HG03097 (cell line): ENCODE results near the gene FOXP3.

ENCODE experiments used
- ATAC-seq: cut with Tn5 transposase; IDR thresholded peaks from one replicate; pipeline ENCODE4 v1.9.1; 2021; ENCODE audit not compliant: unreplicated experiment, low FRiP score

FOXP3 gene

GRCh38 chrX:49276671-49277534, 12.4 kb upstream of the FOXP3 start:
- no peak for ATAC-seq

DNA sequence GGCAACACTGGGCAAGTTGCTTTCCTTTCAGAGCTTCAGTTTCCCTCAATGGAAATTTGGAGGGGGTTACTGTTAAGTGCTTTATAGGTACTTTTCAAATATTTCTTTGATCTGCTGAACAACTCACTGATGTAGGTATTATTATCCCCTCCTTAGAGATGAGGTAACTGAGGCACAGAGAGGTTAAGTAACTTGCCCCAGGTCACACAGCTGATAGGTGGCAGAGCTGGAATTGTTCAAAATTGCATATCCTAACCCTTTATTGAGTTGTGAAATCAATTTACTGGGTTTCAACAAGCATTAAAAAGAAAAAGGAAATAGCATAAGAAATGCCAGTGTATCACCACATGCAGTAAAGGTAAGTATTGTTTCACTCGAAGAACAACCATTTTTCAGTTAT, 11.7 kb upstream of the FOXP3 start:
- ATAC-seq = no peak

DNA sequence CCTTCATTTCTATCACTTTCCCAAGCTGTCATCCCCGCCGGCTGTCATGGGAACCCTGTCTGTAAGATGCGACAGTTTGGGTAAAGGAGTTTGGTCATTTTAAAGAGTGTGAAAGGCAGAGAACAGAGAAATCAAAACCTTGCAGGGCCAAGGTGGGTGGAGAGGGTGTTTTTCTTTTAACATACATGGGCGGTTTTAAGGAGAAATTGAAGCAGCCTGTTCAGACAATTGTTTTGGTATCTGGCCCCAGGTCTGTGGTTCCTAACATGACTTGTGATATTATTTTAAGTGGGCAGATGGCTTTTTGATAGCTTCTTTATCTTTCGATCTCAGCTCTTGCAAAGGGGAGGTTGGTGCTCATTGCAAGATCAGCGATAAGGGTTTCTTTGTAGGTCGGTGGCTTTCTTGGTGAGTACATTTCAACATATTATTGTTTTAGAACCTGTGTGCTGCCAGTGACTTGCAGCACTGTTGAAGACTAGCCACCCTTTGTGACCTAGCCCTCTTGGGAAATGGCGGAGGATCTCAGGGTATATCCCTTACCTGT, 8.7 kb upstream of the FOXP3 start:
- ATAC-seq = no peak

GRCh38 chrX:49272421-49272820, 7.9 kb upstream of the FOXP3 start:
- ATAC-seq = no peak

DNA sequence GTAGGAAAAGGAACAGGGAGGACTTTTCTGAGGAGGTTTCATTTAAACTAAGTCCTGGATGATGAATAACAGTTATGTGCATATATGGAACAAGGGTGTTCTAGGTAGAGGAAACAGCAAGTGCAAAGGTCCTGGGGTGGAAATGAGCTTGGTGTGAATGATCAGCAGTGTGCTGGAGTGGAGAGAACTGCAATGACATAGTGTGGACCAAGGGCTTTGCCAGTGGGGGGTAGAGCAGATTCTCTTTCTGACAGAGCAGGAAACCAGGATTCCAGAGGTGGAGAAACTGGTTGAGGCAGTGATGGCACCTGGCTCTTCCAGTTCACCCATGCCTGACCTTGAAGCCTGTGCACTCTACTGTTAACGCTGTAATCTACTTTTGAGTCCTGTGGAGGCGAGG, 6.8 kb upstream of the FOXP3 start:
- ATAC-seq = no peak

- no peak for ATAC-seq
Observed at GRCh38 chrX:49270249-49270921, 5.9 kb upstream of the FOXP3 start.

DNA sequence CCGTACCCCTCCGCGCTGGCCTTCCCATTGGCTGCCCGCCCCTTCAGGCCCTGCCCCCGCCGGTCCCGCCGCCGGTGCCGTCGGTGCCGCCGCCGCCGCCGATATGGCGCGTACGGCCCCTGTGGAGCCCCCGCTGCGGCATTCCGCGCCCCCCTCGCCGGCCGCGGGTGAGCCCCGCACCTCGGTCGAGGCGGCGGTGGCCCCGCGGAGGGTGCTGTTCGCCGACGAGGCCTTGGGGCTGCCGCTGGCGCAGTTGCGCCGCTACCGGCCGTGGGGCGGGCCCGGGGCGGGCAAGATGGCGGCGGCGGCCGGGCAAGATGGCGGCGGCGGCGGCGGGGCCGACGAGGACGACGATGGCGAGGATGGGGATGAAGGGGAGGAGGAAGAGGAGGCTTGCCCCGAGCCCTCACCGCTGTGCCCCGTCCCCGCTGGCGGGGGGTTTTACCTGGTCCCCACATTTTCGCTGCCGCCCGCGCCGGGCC, 5.3 kb upstream of the FOXP3 start, which contains the start of gene PPP1R3F:
PPP1R3F (plus strand) TSS at position 27 of the 482 bp plus-strand sequence; CDS start at position 104, 77 bp downstream.
- peak; percentile 16 for ATAC-seq

DNA sequence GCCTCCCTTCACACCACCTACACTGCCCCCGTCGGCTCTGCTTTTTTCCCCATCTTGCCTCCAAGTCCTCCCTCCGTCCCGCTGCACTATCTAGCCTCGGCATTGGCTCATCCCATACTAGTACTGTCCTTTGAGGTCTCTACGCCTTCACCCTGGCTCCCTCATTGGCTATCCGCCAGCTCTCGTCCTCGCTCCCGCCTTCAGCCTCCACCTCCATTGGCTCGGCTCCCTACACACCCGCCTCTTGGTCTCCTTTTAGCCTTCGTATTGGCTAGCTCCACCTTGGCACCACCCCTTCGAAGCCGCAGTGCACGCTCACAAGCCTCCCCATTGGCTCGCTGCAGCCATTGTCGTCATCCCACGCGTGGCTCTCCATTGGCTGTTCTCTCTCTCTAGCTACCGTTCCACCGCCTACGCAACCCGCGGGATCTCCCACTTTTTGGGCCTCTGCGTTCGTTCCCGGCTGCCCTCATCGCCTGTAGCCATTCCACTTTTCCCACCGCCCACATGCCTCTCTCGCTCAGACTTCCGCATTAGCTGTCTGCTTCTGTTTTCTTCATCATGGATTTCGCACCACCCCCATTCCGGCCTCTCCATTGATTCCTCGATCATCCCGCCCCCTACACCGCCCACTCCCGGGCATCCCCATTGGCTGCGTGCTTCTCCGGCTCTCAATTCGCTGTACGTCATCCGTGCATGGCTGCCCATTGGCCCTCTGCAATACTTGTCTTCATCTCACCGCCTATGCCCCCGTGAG, 4.7 kb upstream of the FOXP3 start:
- peak; percentile 81 for ATAC-seq

DNA sequence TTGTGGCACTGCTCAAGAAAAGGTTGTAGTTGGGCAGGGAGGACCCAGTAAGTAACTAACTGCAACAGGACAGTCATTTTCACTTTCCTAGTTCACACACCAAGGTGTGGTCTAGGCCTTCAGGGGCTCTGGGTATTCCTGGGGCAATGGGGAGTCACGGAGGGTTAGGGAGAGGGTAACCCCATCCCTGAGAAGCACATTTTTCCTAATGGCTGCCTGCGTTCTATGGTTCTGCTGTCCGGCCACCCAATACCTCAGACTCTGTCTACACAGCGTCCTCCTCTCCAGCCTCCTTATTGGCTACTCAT, 4.1 kb upstream of the FOXP3 start:
- no peak for ATAC-seq

DNA sequence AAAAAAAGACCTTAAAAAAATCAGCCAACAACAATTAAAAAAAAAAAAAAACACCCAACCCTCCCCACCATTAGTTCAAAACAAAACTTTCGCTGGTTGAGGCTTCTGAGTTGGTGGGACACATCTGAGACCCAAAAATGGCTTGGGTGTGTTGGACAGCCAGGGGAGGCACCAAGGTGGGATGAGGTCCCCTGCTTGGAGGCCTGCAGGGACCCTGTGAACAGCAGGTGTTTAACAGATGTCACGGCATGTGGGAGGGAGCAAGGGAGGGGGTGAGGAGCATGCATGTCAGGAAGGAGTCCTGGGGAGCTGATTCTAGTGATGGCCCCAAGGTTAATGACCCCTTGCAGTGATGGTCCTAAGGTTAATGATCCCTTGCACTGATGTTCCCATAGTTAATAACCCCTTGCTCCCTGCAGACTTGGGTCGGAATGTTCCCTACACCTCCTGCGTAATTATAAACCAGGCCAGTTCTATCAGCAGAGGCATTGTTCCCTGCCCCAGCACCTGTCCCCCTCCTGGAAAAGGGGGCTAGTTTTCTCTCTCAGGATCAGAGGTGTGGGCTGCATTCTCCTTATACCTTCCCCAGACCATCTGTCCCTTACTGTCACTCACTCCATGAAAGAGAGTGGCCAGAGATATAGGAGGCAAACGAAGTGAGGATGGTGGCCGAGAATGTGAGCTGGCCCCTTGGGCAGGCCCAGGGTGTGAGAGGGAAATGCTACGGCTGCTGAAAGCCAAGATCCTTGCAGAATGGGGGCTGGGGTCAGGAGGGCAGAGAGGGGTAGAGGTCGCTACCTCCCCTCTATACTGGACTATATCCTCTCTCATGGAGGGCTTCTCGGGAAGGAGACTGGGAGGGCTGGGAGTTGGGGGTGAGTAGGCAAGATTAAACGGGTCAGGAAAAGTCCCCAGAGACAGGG, 2.3 kb upstream of the FOXP3 start:
- no peak for ATAC-seq

DNA sequence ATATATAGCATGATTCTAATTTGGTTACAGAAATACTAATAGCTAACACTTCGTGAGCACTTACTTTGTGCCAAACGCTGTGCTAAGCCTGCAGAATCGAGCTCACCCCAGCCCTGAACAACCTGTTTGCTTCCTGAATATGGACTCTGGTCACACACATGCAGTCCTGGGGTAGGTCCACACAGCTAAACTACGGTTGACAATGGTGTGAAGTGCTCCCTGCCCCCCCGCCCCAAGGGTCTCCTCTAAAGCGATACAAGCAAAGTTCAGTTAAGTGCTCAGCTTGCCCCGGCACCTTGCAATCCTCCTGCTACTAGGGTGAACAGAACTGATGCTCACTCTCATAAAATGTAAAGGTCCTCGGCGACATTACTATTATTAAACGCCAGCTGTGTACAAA, 879 bp downstream of the FOXP3 start:
- ATAC-seq = no peak

DNA sequence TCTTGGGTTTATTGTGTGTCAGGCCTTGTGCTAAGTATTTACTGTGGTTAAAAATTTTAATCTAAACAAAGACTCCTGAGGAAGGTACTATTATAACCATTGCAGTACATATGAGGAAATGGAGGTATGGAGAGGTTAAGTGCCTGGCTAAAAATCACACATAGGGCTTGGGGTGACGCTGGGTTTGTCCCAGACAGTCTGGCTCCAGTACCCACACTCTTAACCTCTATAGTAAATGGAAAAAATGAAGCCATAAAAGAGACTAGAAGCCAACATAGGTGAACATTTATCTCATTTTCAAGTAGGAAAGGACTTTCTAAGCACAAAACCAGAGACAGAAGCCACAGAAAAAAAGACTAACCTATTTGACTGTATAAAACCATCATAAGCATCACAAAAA, 1.9 kb downstream of the FOXP3 start:
- no peak for ATAC-seq

GRCh38 chrX:49260221-49260985, 4.1 kb downstream of the FOXP3 start:
- no peak for ATAC-seq

GRCh38 chrX:49258749-49259124, 5.8 kb downstream of the FOXP3 start:
- ATAC-seq = no peak

DNA sequence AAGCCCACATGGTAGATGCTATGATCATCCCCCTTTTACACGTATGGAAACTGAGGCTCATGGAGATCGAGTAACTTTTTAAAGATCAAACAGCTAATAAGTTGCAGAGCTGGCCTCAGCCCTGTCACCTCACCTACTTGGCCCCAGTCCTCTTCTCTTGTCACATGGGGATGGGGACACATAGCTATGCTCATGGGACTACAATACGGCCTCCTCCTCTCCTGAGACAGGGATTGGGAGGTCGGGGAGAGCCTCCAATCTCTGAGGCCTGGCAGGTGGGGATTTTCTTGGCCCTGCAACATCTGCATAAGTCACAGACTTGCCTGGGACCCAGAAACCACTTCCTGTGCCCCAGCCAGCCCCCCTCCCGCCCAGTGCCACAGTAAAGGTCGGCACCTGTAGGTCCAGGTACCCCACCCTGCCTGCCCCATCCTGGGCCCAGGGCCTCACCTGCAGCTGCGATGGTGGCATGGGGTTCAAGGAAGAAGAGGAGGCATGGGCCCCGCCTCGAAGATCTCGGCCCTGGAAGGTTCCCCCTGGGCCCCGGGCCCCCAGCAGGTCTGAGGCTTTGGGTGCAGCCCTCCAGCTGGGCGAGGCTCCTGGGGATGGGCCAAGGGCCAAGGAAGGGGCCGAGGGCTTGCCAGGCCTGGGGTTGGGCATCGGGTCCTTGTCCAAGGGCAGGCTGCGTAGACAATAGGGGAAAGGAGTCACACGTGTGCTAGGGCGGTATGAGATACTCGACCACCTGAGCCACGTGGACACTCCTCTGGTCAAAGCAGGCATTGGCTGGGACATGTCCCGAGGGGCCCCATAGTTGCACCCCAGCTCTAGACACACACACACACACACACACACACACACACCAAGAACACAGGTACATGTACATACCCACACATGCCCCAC, 6.4 kb downstream of the FOXP3 start:
- no peak for ATAC-seq

DNA sequence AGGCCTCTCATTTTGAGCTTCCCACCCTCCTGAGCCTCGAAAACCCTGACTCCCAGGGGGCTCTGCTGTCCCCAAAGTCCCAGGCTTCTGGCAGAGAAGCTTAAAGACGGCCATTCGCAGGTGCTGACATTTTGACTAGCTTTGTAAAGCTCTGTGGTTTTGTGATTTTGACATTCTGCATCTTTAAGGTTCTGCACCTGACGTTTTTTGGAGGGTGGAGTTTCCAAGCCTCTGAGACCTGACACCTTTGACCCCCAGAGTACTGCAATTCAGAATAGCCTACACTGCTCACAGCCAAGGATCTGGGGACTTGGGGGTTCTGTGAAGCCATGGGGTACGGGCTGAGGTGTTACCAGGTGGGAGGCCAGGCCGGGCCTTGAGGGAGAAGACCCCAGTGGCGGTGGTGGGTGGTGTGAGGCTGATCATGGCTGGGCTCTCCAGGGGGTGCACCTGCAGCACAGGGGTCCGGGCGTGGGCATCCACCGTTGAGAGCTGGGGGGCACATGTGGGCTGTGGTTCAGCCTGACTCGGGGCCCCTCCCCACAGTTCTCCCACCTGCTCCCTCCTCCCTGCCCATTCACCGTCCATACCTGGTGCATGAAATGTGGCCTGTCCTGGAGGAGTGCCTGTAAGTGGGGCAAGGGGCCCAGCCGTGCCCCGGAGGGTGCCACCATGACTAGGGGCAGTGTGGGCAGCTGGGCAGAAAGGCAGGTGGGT, 7.3 kb downstream of the FOXP3 start:
- ATAC-seq = no peak

DNA sequence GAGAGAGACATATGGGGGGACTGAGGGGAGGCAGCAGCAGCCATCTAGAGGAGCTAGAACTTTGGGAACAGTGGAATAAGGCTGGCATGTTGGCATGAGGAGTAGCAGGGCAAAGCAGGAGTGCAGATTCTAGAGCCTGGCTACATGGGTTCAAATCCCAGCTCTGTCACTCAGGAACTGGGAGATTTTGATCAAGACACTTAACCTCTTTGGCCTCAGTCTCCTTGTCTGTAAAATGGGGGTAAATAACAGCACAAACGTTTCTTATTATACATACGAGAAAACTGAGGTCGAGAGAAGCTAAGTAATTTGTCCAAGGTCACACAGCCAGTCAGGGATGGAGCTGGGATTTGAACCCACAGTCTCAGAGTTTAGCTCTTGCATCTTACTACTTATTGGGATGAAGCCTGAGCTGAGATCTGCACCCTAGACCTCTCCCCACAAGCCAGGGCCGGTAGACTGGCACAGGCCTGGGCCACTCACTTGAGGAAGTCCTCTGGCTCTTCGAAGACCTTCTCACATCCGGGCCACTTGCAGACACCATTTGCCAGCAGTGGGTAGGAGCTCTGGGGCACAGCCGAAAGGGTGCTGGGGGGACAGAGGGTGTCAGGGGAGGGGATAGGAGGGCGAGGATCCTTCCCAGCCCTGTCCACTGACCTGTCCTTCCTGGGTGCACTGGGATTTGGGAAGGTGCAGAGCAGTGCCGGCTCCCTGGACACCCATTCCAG, 8.1 kb downstream of the FOXP3 start:
- no peak for ATAC-seq
